IPS-11a (cell line): ENCODE results near the gene SERINC2.
"Not testable (repeated sequence)": the region's sequence is repeated elsewhere in the genome, so short reads cannot be mapped to it uniquely, and the experiment has no call there.

Source experiments
- H3K4me3 ChIP-seq: one replicate; pipeline ENCODE4 v1.5.1; 2013; ENCODE audit warnings: low read depth, low read length, control low read depth

Gene SERINC2

DNA sequence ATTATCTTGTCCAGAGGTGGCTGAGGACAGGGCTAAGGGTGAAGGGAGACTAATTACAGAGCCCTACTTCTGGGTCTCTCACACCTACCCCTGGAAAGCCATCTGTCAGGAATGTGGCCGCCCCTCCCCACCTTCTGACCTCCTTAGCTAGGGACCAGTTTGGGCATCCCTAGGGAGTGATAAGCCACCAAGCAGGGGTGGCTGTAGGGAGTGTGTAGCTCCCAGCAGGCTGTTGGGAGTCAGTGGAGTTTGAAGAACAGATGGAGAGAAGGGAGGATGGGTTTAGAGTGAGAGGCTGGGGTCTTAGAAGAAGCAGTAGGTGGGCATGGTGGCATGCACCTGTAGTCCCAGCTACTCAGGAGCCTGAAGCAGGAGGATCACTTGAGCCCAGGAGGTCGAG lies 808 bp upstream of the SERINC2 start:
- H3K4me3 ChIP-seq, result no peak overlapping the region

DNA sequence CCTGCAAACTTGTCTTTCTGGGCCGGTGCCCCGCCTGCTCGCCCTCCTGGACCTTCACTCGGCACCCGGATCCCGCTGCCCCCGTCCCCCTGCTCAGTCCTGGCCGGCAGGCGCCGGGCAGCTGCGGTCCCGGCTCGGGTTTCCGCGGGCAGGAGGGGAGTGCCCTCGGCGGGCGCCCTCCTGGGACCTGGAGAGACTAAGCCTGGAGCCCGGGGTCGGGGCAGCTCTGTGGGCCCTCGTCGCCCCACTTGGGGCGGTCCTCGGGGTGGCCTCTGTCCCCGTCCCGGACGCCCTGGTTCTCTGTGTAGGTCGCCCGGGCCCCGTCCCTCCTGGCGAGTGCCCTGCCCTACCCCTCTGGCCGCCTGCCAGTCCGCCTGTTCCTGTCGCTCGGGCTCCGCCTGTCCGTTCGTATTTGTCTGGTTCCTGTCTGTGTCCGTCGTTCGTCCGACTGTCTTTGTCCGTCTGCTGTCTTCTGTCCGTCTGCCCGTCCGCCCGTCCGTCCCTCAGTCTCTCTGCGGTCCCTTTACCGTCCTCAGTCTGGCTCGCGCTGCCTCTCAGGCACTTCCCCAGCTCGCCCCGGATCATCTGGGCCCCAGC lies 490 bp downstream of the SERINC2 start:
- peak overlapping the region; percentile 84 for H3K4me3 ChIP-seq

DNA sequence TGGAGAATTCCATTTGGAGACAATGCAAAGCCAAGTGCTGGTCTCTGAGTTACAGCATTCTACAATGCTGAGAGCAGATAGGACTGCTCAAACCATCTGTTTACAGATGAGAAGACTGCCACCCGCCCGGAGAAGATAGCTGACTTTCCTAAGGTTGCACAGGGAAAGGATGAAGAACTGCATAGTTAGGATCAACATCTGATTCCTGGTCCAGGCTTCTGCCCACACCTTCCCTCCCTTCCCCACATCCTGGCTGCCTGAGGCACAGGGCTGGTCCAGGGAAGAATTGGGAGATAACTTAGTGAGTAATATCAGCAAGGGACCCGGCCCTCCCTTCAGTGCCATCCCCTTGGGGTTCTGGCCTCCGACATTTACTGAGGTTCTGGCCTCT lies 2.0 kb downstream of the SERINC2 start:
- no peak overlapping the region for H3K4me3 ChIP-seq

DNA sequence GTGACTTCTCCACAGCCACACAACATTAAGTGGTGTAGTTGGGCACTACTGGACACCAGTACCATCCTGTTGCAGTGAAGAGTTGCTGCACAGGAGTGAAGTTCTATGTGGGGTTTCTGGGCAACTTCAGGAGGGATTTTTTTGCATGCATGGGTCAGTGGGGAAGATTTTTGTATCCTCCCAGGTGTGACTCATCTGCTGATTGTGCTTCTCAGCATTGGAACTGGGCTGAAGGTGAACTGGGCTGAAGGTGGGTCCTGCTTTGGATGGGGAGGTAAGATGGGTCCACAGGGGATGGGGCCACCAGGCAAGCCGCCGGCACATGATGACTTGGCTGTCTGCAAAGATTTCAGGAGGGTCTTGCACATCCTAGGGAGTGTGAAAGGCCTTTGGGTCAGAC lies 2.6 kb downstream of the SERINC2 start:
- no peak overlapping the region for H3K4me3 ChIP-seq

DNA sequence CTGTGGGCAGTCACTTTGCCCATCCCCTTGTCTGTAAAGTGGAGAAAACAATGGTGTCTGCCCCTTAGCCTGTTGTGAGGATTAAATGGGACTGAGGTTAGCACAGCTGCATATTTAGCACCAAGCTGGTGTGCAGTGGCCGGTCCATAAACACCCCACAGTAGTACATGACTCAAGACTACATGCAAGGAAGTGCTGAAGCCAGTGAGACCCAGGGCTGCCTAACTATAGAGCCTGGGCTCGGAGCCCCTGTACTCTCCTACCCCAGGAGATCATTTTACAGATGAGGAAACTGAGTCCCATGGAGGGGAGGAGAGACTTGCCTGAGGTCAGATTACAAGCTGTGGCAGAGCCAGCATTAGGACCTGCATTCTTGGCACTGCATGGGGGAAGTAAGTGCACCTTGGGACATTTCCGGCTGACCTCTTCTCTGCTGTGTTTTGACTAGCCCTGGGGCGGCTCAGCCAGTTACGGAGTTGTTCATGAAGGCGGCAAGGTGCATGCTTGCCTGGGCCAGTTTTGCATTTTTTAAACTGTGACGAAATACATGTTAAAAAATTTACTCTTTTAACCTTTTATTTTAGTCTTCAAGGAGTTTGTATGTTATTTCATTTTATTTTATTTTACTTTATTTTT lies 3.2 kb downstream of the SERINC2 start:
- H3K4me3 ChIP-seq, result no peak overlapping the region

DNA sequence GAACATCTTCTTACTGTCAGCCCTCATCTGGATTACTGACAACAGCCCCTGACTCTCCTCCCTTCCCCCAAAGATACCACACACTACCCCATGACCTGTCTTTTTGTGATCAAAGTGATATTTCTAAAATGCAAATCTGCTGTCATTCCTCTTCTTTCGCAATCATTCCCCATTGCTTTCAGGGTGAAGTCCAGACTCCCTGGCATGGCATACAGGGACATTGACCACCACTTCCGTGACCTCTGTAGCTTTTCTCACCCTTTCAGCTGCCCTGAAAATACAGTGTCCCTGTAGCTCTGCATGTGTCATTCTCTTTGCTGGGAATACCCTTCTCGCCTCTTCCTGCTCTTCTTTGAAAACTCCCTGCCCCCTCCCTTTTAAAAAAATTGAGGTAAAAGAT lies 4.1 kb downstream of the SERINC2 start:
- no peak overlapping the region for H3K4me3 ChIP-seq

DNA sequence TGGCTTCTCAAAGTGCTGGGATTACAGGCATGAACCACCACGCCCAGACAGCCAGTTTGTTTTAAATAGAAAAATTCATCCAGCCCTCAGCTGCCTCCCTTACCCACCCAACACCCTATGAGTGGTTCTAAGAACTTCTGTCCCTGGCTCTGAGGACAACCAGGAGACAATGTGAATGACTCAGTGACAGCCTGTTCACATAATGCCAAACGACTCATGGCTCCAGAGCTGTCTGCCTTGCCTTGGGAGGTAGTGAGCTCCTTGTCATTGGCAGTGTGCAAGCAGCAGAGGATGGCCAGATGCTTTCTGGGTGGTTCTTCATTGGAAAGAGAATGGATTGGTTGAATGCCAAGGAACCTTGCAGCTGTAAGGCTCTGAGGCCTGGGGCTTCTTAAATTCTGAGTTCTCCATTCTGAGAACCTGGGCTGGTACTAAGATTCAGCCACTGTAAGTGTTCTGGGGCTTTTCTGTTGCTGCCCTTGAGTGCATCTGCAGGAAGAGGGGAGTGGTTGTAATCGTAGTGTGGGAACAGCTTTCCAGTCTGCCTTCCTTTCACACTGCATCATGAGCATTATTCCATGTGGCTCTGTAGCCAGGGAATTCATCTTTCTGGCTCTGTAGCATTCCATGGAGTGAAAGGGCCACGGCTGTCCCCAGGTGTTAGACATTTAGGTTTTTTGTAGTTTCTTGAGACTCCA lies 5.8 kb downstream of the SERINC2 start:
- H3K4me3 ChIP-seq, result no peak overlapping the region

DNA sequence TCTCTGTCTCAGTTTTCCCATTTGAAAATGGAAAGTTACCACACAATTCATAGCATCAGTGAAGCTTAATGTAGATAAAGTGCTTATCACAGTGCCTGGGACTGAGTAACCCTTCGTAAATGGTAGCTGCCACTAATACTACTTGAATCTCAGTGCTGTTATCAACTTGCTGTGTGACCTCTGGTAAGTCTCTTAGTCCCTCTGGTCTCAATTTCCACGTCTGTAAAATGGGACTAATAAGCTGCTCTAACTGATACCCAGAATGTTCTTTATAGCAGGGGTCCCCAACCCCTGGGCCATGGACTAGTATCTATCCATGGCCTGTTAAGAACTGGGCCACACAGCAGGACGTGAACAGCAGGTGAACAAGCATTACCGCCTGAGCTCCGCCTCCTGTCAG lies 7.7 kb downstream of the SERINC2 start:
- no peak overlapping the region for H3K4me3 ChIP-seq

GRCh38 chr1:31421371-31422040 lies 8.5 kb downstream of the SERINC2 start:
- H3K4me3 ChIP-seq, result no peak overlapping the region

- H3K4me3 ChIP-seq, result no peak overlapping the region
Observed at GRCh38 chr1:31422505-31423319, 9.7 kb downstream of the SERINC2 start.

GRCh38 chr1:31423418-31423947 lies 10.5 kb downstream of the SERINC2 start:
- no peak overlapping the region for H3K4me3 ChIP-seq

DNA sequence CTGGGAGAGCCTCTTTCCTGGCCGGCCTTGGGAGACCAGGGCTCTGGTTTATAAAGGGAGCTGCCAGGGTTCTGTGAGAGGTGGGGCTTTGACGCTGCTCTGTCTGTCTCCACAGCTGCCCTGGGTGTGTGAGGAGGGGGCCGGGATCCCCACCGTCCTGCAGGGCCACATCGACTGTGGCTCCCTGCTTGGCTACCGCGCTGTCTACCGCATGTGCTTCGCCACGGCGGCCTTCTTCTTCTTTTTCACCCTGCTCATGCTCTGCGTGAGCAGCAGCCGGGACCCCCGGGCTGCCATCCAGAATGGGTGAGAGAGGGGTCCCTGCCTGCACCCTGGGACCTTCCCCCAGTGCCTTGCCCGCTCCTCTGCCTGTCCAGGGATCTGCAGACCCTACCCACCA lies 11.6 kb downstream of the SERINC2 start:
- no peak overlapping the region for H3K4me3 ChIP-seq

DNA sequence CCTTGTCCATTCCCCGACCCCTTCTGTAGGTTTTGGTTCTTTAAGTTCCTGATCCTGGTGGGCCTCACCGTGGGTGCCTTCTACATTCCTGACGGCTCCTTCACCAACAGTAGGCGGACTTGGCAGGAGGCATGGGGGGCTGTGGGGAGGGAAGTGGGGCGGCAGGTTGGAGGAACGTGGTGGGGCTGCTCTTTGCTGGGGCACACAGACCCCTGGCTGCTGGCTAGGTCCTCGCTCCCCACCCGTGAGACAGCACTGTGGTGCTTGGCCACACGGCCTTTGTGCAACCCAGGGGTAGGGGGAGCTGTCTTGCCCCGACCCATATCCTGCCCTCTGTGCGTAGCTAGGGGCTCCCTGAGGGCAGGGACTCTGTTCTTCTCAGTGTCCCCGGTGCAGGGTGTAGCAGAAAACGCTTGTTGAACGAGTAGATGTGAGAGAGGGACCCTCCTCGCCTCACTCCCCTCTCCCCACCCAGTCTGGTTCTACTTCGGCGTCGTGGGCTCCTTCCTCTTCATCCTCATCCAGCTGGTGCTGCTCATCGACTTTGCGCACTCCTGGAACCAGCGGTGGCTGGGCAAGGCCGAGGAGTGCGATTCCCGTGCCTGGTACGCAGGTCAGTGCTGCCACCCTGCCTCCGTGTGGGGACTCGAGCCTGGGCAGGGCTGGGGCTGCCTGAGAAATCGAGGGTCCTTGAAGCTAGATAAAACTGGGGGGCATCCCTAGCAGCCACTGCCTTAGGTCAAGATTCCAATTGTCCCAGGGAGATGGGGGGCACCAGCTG lies 12.5 kb downstream of the SERINC2 start:
- H3K4me3 ChIP-seq, result no peak overlapping the region

GRCh38 chr1:31426249-31426922 lies 13.4 kb downstream of the SERINC2 start:
- no peak overlapping the region for H3K4me3 ChIP-seq

GRCh38 chr1:31427322-31427721 lies 14.3 kb downstream of the SERINC2 start:
- H3K4me3 ChIP-seq, result no peak overlapping the region

DNA sequence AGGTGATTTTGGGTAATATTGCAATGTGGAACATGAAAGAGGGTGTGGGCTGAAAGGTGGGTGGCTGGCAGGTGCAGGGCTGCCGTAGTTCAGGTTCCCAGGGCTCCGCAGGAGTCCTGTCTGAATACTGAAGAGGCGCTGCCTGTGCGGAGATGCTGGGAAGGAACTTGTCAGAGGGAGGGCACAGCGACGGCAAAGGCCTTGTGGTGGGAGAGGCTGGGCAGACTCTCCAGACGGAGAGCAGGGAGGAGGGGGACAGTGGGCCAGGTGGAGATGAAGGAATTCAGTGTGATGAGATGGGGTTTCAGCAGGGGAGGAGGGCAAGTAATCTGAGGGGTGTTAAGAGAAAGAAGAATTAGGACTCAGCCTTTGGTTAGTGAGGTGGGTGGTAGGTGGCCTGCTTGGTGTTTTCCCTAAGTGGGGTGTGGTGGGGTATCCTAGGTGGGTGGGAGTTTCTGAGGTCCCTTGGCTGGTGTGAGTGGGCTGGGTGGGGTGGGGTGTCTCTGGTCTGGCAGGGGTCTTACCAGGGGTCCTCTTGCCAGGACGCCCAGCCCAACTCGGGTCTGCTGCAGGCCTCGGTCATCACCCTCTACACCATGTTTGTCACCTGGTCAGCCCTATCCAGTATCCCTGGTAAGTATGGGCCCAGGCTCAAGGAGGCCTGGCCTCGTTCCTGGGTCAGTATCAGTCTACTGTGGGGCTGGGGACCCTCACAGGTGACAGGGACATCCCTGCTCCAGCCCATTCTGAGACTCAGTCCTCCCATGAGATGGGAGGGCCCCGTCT lies 15.6 kb downstream of the SERINC2 start:
- H3K4me3 ChIP-seq, result no peak overlapping the region

DNA sequence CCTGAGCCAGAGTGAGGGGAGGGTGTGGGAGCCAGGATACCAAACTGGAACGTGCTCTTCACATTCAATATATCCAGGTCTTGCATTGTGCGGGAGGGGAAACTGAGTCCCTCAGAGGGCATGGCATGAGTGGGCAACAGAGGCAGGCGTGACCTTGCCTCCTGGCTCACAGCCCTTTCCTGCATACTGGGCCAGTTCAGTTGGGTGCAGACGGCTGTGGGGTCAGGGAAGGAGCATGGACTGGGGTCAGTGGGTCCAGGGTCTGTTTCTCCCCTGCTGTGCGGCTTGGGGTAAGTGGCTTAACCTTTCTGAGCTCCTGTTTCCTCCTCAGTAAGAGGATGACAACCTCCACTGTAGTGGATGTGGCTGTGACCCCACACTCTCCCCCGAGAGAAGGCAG lies 16.6 kb downstream of the SERINC2 start:
- no peak overlapping the region for H3K4me3 ChIP-seq

DNA sequence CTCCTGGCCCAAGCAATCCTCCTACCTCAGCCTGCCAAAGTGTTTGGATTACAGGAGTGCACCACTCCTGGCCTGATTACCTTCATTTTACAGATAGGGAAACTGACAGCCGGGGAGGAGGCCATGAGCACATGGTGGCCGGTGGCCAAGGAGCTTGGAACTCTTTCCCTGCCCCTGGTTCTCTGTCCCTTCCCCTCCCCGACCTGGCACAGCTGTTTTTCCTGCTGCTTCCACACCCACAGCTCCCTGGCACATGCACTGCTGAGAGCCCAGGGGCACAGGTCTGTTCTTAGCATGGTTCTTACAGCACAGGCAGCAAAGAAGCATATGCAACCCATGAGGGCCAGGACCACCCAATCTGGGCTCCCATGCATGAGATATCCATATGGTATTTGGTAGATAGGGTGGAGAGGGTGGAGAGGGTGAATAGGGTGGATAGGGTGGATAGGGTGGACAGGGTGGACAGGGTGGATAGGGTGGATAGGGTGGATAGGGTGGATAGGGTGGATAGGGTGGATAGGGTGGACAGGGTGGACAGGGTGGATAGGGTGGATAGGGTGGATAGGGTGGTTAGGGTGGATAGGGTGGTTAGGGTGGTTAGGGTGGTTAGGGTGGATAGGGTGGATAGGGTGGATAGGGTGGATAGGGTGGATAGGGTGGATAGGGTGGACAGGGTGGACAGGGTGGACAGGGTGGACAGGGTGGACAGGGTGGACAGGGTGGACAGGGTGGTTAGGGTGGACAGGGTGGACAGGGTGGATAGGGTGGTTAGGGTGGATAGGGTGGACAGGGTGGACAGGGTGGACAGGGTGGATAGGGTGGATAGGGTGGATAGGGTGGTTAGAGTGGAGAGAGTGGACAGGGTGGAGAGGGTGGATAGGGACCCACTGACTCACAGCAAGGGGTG lies 18.6 kb downstream of the SERINC2 start:
- not testable (repeated sequence) for H3K4me3 ChIP-seq
